ENCODE measurements around the gene AP5B1. TPM values are rescaled to one million over a fixed set of nuclear protein-coding genes. Genes with fewer than 3 reads are reported as not detected.

The AP5B1 gene
- total and polyA plus RNA-seq, 2 of the 8 experiments (the other 6 are each of a cell fraction or from before 2014, with no cell fraction given) = 7.6 to 10.0 TPM

- H4K8ac ChIP-seq (ENCODE audit: extremely low read depth, insufficient read depth, low read length) = 0 out of 2 replicates have a peak overlapping the region, but pooled peaks have one; percentile 45
- peak overlapping the region; percentile 63; the same call in 1 of the 2 replicates for H2BK5ac ChIP-seq (ENCODE audit: low read depth, low read length)
- peaks cover 0 to 3% of the 10 kb centered on the region in 2 experiments for H4K20me1 ChIP-seq (replicated peaks in 1 of 2; ENCODE audit: control insufficient read depth in 1 of 2, insufficient read depth in 2 of 2, low read length in 2 of 2)
- 0 out of 8 replicates have a peak overlapping the region, but pooled peaks of 1 of the 4 experiments have one; percentile 16 for H3K4me3 ChIP-seq (ENCODE audit: extremely low read depth in 1 of 4, insufficient read depth in 2 of 4, low read depth in 3 of 4, low read length in 4 of 4)
- FAIRE-seq (no peak), DNase-seq (ENCODE audit: low read depth in 1 of 2, low spot score in 2 of 2) (no peak)
- CTCF ChIA-PET (ENCODE audit: partially characterized antibody) = interaction anchor here (0.6 to 12.7 kb wide), 22 partner anchors 8 to 164 kb away, joined by 3 to 128 read pairs (median 4); partner anchors contain the start of genes AP5B1 and MUS81
- 79% methylated on average over 13 of the region's 14 CpGs; no CpG with 5 or more reads in 1 of the 2 experiments for WGBS, 2 experiments (ENCODE audit: extremely low coverage in 1 of 2, insufficient coverage in 1 of 2, insufficient read length in 1 of 2, insufficient replicate concordance in 2 of 2, low coverage in 1 of 2, low lambda C conversion rate in 2 of 2, missing lambda C conversion rate in 1 of 2)
- no peaks in the 10 kb centered on the region for H3K9me3 ChIP-seq (ENCODE audit: insufficient read depth in 2 of 2, low read depth in 1 of 2, low read length in 1 of 2)
- H2AK5ac ChIP-seq (ENCODE audit: low read depth, low read length) = peak overlapping the region; percentile 43; the same call in 1 of the 2 replicates
- peak overlapping the region in 1 of 2 experiments; percentile 83; a peak in 2 of 4 replicates for H3K4me2 ChIP-seq (ENCODE audit: insufficient read depth in 1 of 2, low read depth in 2 of 2, low read length in 2 of 2)
- no peak overlapping the region for H2AFZ ChIP-seq (ENCODE audit: low read length)
- H3K23me2 ChIP-seq (ENCODE audit: low read depth, low read length) = peaks cover 15% of the 10 kb centered on the region; the same call in 1 of the 2 replicates
- peak overlapping the region; percentile 36 for H2BK120ac ChIP-seq (replicated peaks; ENCODE audit: low read depth, low read length)
- H3K27me3 ChIP-seq (replicated peaks in 1 of 4; ENCODE audit: control insufficient read depth in 3 of 4, extremely low read depth in 1 of 4, insufficient read depth in 3 of 4, low read length in 3 of 4) = peaks cover 20 to 44% (median 39%) of the 10 kb centered on the region in 4 experiments
- H3K56ac ChIP-seq (replicated peaks; ENCODE audit: insufficient read length, low read depth, low read length) = no peak overlapping the region
- peak overlapping the region; percentile 61; the same call in 1 of the 2 replicates for H2BK15ac ChIP-seq (ENCODE audit: low read length)
- H3K79me1 ChIP-seq (ENCODE audit: low read depth, low read length) = 0 out of 2 replicates have a peak, but pooled peaks cover 3% of the 10 kb centered on the region
- H3K14ac ChIP-seq (ENCODE audit: insufficient read length) = no peak overlapping the region
- no peak overlapping the region for H3K9ac ChIP-seq (replicated peaks in 1 of 4; ENCODE audit: extremely low read depth in 1 of 4, low read depth in 3 of 4, low read length in 3 of 4)
- peak overlapping the region; percentile 60; the same call in 1 of the 2 replicates for H3K18ac ChIP-seq (ENCODE audit: extremely low read depth, low read length)
- peak overlapping the region; percentile 84; the same call in 1 of the 2 replicates for H2BK12ac ChIP-seq (ENCODE audit: low read depth, low read length)
- H4K91ac ChIP-seq (replicated peaks; ENCODE audit: insufficient read length, low read length) = no peak overlapping the region
- H3K4ac ChIP-seq (replicated peaks; ENCODE audit: insufficient read length, low read depth, low read length) = peak overlapping the region; percentile 74
- peaks cover 0 to under 1% (median 0%) of the 10 kb centered on the region in 4 experiments; a peak in 2 of 8 replicates for H3K36me3 ChIP-seq (ENCODE audit: control insufficient read depth in 2 of 4, insufficient read depth in 4 of 4, low read length in 3 of 4)
- H4K5ac ChIP-seq (ENCODE audit: insufficient read length, low read depth, low read length) = no peak overlapping the region
- no peak overlapping the region for H3K27ac ChIP-seq (ENCODE audit: low read depth, low read length)
- POLR2A ChIA-PET (ENCODE audit: partially characterized antibody) = interaction anchor here (0.6 to 3.6 kb wide), 9 partner anchors 8 to 70 kb away, joined by 3 to 20 read pairs (median 6); partner anchors contain the start of gene MUS81
- peak overlapping the region; percentile 72; the same call in 1 of the 2 replicates for H2BK20ac ChIP-seq (ENCODE audit: low read length)
- H3K23ac ChIP-seq (ENCODE audit: insufficient read length) = no peak overlapping the region
- peaks cover 14 to 30% (median 25%) of the 10 kb centered on the region in 4 experiments for H3K4me1 ChIP-seq (replicated peaks in 1 of 4; ENCODE audit: control insufficient read depth in 3 of 4, insufficient read depth in 4 of 4, low read length in 3 of 4)
- no peaks in the 10 kb centered on the region for H3K79me2 ChIP-seq (ENCODE audit: control insufficient read depth in 1 of 2, insufficient read depth in 2 of 2, low read length in 2 of 2)
- no peak for TF ChIP-seq SIRT6 (IDR thresholded peaks at IDR 0.05; ENCODE audit: low read length)
- TF ChIP-seq CHD1 (IDR thresholded peaks at IDR 0.05; ENCODE audit: low read depth, low read length) = no peak
- no peak for TF ChIP-seq BACH1 (IDR thresholded peaks at IDR 0.05; ENCODE audit: low read length)
- TF ChIP-seq SP4 (IDR thresholded peaks at IDR 0.05; ENCODE audit: low read length) = no peak
- no peak for TF ChIP-seq SP1 (IDR thresholded peaks at IDR 0.05; ENCODE audit: low read depth, low read length)
- no peak for TF ChIP-seq TBP (IDR thresholded peaks at IDR 0.05; ENCODE audit: low read depth, low read length)
- no peak for TF ChIP-seq CEBPB (IDR thresholded peaks at IDR 0.05; ENCODE audit: low read depth, low read length)
- no peak for TF ChIP-seq RXRA (IDR thresholded peaks at IDR 0.05; ENCODE audit: insufficient read depth, low read depth, low read length)
- no peak for TF ChIP-seq USF2 (IDR thresholded peaks at IDR 0.05; ENCODE audit: low read length)
- no peak for TF ChIP-seq JUND (IDR thresholded peaks at IDR 0.05; ENCODE audit: low read length)
- TF ChIP-seq CHD2 (IDR thresholded peaks at IDR 0.05; ENCODE audit: low read length) = no peak
These were observed 8.7 kb upstream of the AP5B1 start for GRCh38 chr11:65789230-65790103.
